GM12878 (cell line): ENCODE measurements around the gene SHC3. TPM values are rescaled to one million over a fixed set of nuclear protein-coding genes. Genes with fewer than 3 reads are reported as not detected.

ENCODE experiments used
- ATAC-seq: fragments of 200-7000 bp; cut with Tn5 transposase; 3 replicates; pipeline ENCODE4 v1.9.1; 2020; ENCODE audit warnings: mild to moderate bottlenecking, moderate library complexity
- BruUV-seq: library from RNA; stranded (reverse); fragments of 400-500 nt; replicated peaks from 2 replicates; lab custom pipeline; 2021; lab: Mats Ljungman, UMichigan
- CTCF ChIA-PET: fragments of 300-600 bp; sonication (Branson Sonifier 250); formaldehyde crosslinking; extraction: SDS; loops from one replicate; lab custom pipeline; 2021; ENCODE audit warnings: inconsistent platforms; lab: Yijun Ruan, JAX
- POLR2A ChIA-PET: fragments of 350-600 bp; formaldehyde crosslinking; extraction: SDS; loops from one replicate; lab custom pipeline; 2021; ENCODE audit warnings: inconsistent platforms; lab: Charles Lee
- RAD21 ChIA-PET: fragments of 300-600 bp; sonication (Branson Sonifier 250); formaldehyde crosslinking; loops from one replicate; lab custom pipeline; 2023; ENCODE audit warnings: antibody characterized with exemption; ENCODE audit not compliant: unreplicated experiment; lab: Charles Lee
- SMC1A ChIA-PET: fragments of 300-600 bp; sonication (Branson Sonifier 250); formaldehyde crosslinking; loops from one replicate; lab custom pipeline; 2023; ENCODE audit not compliant: unreplicated experiment, uncharacterized antibody; lab: Charles Lee
- DNase-seq: peaks from one replicate; pipeline ENCODE4 v3.0.0-alpha.2; 2011; ENCODE audit warnings: low read depth, low spot score
- FAIRE-seq: peaks from 3 replicates; lab custom pipeline; 2011; peaks lifted over from hg19 to GRCh38; lab: Jason Lieb, UNC
- H2AFZ ChIP-seq: 2 replicates; pipeline ENCODE4 v1.6.0; 2011; ENCODE audit warnings: low read depth, low read length, control low read depth; ENCODE audit not compliant: control insufficient read depth
- H3K27ac ChIP-seq: 2 replicates; pipeline ENCODE4 v1.5.1; 2011; ENCODE audit warnings: control low read depth; ENCODE audit not compliant: control insufficient read depth, insufficient read depth
- H3K27me3 ChIP-seq, 2 experiments: replicated peaks in 1 of 2; 2 replicates each; pipeline versions ENCODE4 v1.6.0 to v1.6.1; 2011; ENCODE audit warnings: low read length in 1 of 2; ENCODE audit not compliant: control insufficient read depth in 2 of 2, insufficient read depth in 2 of 2
- H3K36me3 ChIP-seq, 2 experiments: 2 replicates each; pipeline ENCODE4 v1.5.1; 2011; ENCODE audit warnings: low read length in 1 of 2; ENCODE audit not compliant: control insufficient read depth in 2 of 2, insufficient read depth in 2 of 2
- H3K4me1 ChIP-seq: 2 replicates; pipeline ENCODE4 v1.6.1; 2011; ENCODE audit warnings: mild to moderate bottlenecking, low read length, moderate library complexity, mixed read lengths; ENCODE audit not compliant: control insufficient read depth, insufficient read depth
- H3K4me2 ChIP-seq: 2 replicates; pipeline ENCODE4 v1.6.0; 2011; ENCODE audit warnings: control low read depth; ENCODE audit not compliant: control insufficient read depth, insufficient read depth
- H3K4me3 ChIP-seq: fragments of 200-600 bp; sonication (generic); 2 replicates; pipeline ENCODE4 v1.5.1; 2016
- H3K79me2 ChIP-seq: 2 replicates; pipeline ENCODE4 v1.6.0; 2011; ENCODE audit warnings: low read length; ENCODE audit not compliant: control insufficient read depth, insufficient read depth
- H3K9ac ChIP-seq: 2 replicates; pipeline ENCODE4 v1.8.0; 2011; ENCODE audit warnings: low read length, control low read depth, mixed read lengths; ENCODE audit not compliant: control insufficient read depth, insufficient read depth
- H3K9me3 ChIP-seq: replicated peaks from 3 replicates; pipeline ENCODE4 v1.5.1; 2011; ENCODE audit warnings: mild to moderate bottlenecking, low read length; ENCODE audit not compliant: control insufficient read depth, insufficient read depth
- H4K20me1 ChIP-seq: 2 replicates; pipeline ENCODE4 v1.6.0; 2011; ENCODE audit not compliant: control insufficient read depth, insufficient read depth
- CEBPB ChIP-seq, 2 experiments: fragments of 150-350 bp in 1 of 2; IDR thresholded peaks; 2 replicates each; pipeline ENCODE4 v1.6.1; 2012 to 2014; ENCODE audit warnings: low read depth in 2 of 2, low read length in 2 of 2, borderline replicate concordance in 1 of 2, inconsistent platforms in 1 of 2
- CHD2 ChIP-seq: IDR thresholded peaks from 2 replicates; pipeline ENCODE4 v1.6.1; 2011; ENCODE audit warnings: low read depth, low read length, improper control_type of control experiment, borderline replicate concordance
- CREM ChIP-seq: IDR thresholded peaks from 2 replicates; pipeline ENCODE4 v1.6.1; 2014; ENCODE audit warnings: antibody characterized with exemption, low read depth
- ESRRA ChIP-seq: IDR thresholded peaks from 2 replicates; pipeline ENCODE4 v1.6.1; 2012; ENCODE audit warnings: mild to moderate bottlenecking, low read length, improper control_type of control experiment
- MTA2 ChIP-seq: fragments of 450-650 bp; IDR thresholded peaks from 2 replicates; pipeline ENCODE4 v1.6.1; 2016; ENCODE audit warnings: low read depth, mild to moderate bottlenecking, moderate library complexity
- NFXL1 ChIP-seq: fragments of 450-650 bp; IDR thresholded peaks from 2 replicates; pipeline ENCODE4 v1.6.1; 2017; ENCODE audit warnings: antibody characterized with exemption, mild to moderate bottlenecking, borderline replicate concordance
- NR2C1 ChIP-seq: fragments of 450-650 bp; IDR thresholded peaks from 2 replicates; pipeline ENCODE4 v1.6.1; 2017; ENCODE audit warnings: antibody characterized with exemption, mild to moderate bottlenecking, moderate library complexity
- NR2F1 ChIP-seq: fragments of 450-650 bp; conservative IDR thresholded peaks from 2 replicates; pipeline ENCODE4 v1.6.1; 2017; ENCODE audit warnings: mild to moderate bottlenecking
- SREBF1 ChIP-seq: IDR thresholded peaks from 2 replicates; pipeline ENCODE4 v1.6.1; 2012; ENCODE audit warnings: mild to moderate bottlenecking, low read length
- SUZ12 ChIP-seq: fragments of 200-600 bp; sonication (generic); IDR thresholded peaks from one replicate; pipeline ENCODE4 v1.6.1; 2018; ENCODE audit warnings: antibody characterized with exemption, mild to moderate bottlenecking; ENCODE audit not compliant: unreplicated experiment
- TBL1XR1 ChIP-seq: IDR thresholded peaks from 2 replicates; pipeline ENCODE4 v1.6.1; 2012; ENCODE audit warnings: low read depth, low read length, improper control_type of control experiment
- YY1 ChIP-seq: IDR thresholded peaks from 2 replicates; pipeline ENCODE4 v1.6.1; 2011; ENCODE audit warnings: low read depth, mild to moderate bottlenecking, low read length
- WGBS: methylation state at CpG from one replicate; pipeline ENCODE4 v1.1.6; 2016; ENCODE audit warnings: low lambda C conversion rate; ENCODE audit not compliant: insufficient replicate concordance, insufficient coverage; ENCODE audit errors: missing lambda C conversion rate; 5-methylcytosine and 5-hydroxymethylcytosine counted together
- in situ Hi-C: fragments of 300-500 bp; cut with MboI; formaldehyde crosslinking; loops from 9 replicates; pipeline ENCODE4 v1.14.3; 2018; ENCODE audit warnings: mixed read lengths
- intact Hi-C: fragments of 100-400 bp; cut with micrococcal nuclease; formaldehyde crosslinking; loops from one replicate; pipeline ENCODE4 v1.14.2; 2022; ENCODE audit not compliant: unreplicated experiment
- polyA plus RNA-seq, 11 experiments: library from polyadenylated mRNA; depleted of rRNA in 4 of 11; unstranded in 6 of 11; stranded (reverse) in 5 of 11; fragments of >200 nt; fragmentation: Nextera tagmentation in 4 of 11; fragmentation: Illumina TruSeq in 1 of 11; extraction: Ambion mirVana in 4 of 11; extraction: Trizol in 1 of 11; gene quantifications; 1 replicate in 1 of 11; 2 replicates in 10 of 11; pipeline versions ENCODE4 v1.2.1 to v1.2.3, GENCODE V29; 2011 to 2016; ENCODE audit warnings: inconsistent platforms in 2 of 11, missing spikeins in 2 of 11, low read depth in 1 of 11
- total RNA-seq, 4 experiments: library from RNA; depleted of rRNA in 3 of 4; stranded (reverse); fragments of >200 nt in 3 of 4; fragmentation: Illumina TruSeq in 1 of 4; extraction: Trizol in 1 of 4; gene quantifications; 2 replicates each; pipeline versions ENCODE4 v1.2.1 to v1.2.3, GENCODE V29; 2013 to 2021

The SHC3 gene
- total and polyA plus RNA-seq, 10 of the 15 experiments (the other 5 are each of a cell fraction or from before 2014, with no cell fraction given), result 0.01 to 0.06 TPM; not detected in 8

- H4K20me1 ChIP-seq, result no peaks in the 10 kb centered on the region
- SMC1A ChIA-PET, result no interaction called here
These were observed 154.9 kb downstream of the SHC3 start for GRCh38 chr9:89023740-89024139.

GRCh38 chr9:89022902-89023301 is 155.7 kb downstream of the SHC3 start:
- H4K20me1 ChIP-seq, result no peaks in the 10 kb centered on the region
- BruUV-seq, result no TSS peak
- H3K27ac ChIP-seq, result no peak overlapping the region
- 66% methylated on average over 2 of the region's 2 CpGs for WGBS
- ChIA-PET RAD21 (no interaction called here), SMC1A (interaction anchor here (0.8 kb wide), 1 partner anchor 10 kb away, joined by 3 read pairs; no protein-coding TSS in a partner anchor), POLR2A (no interaction called here), CTCF (no interaction called here)
- H3K27me3 ChIP-seq, result no peaks in the 10 kb centered on the region
- H3K4me1 ChIP-seq, result no peaks in the 10 kb centered on the region
- H3K9me3 ChIP-seq, result no peaks in the 10 kb centered on the region
- ATAC-seq, result no peak
- DNase-seq, result no peak
- FAIRE-seq, result no peak
- intact Hi-C loops (no loop called here), in situ Hi-C loops (no loop called here)
- no peak for TF ChIP-seq SREBF1
- TF ChIP-seq NR2C1, result no peak
- no peaks in the 10 kb centered on the region for H3K79me2 ChIP-seq
- H3K4me3 ChIP-seq, result no peak overlapping the region
- H3K9ac ChIP-seq, result no peak overlapping the region
- no peak overlapping the region for H2AFZ ChIP-seq
- no peak overlapping the region for H3K4me2 ChIP-seq
- H3K36me3 ChIP-seq, result no peaks in the 10 kb centered on the region

More at GRCh38 chr9:89023740-89024139, 154.9 kb downstream of the SHC3 start:
- no peak for FAIRE-seq
- POLR2A ChIA-PET, result no interaction called here
- no peak overlapping the region for H3K27ac ChIP-seq
- RAD21 ChIA-PET, result no interaction called here
- no peaks in the 10 kb centered on the region for H3K9me3 ChIP-seq
- no peak for ATAC-seq
- no peaks in the 10 kb centered on the region for H3K36me3 ChIP-seq
- BruUV-seq, result no TSS peak
- no peaks in the 10 kb centered on the region for H3K79me2 ChIP-seq
- WGBS, result 0% methylated on average over 3 of the region's 3 CpGs
- no peak overlapping the region for H3K9ac ChIP-seq
- CTCF ChIA-PET, result no interaction called here
- no peak overlapping the region for H3K4me3 ChIP-seq
- TF ChIP-seq TBL1XR1 (no peak), MTA2 (no peak), CEBPB (IDR thresholded peaks at IDR 0.05; ENCODE audit: borderline replicate concordance in 1 of 2, low read depth in 2 of 2, low read length in 2 of 2) (no peak), CHD2 (no peak), NFXL1 (no peak), YY1 (no peak), SUZ12 (no peak), CREM (no peak), NR2F1 (no peak), ESRRA (no peak)
- H3K27me3 ChIP-seq, result no peaks in the 10 kb centered on the region
- DNase-seq, result no peak
- in situ Hi-C loops (no loop called here), intact Hi-C loops (no loop called here)
- no peaks in the 10 kb centered on the region for H3K4me1 ChIP-seq
- no peak overlapping the region for H2AFZ ChIP-seq
- no peak overlapping the region for H3K4me2 ChIP-seq
